Endothelial cell of umbilical vein (primary cell): Measurements from ENCODE around the gene RANBP17. TPM values are rescaled to one million over a fixed set of nuclear protein-coding genes. Genes with fewer than 3 reads are reported as not detected.

Experiments
- BruUV-seq: library from RNA; stranded (reverse); fragments of 400-500 nt; replicated peaks from 2 replicates; lab custom pipeline; 2021; lab: Mats Ljungman, UMichigan
- CTCF ChIA-PET: fragments of 300-600, 350-600 bp; sonication (Branson Sonifier 250); formaldehyde crosslinking; loops from one replicate; lab custom pipeline; 2021; ENCODE audit warnings: antibody characterized with exemption, inconsistent platforms; lab: Charles Lee
- POLR2A ChIA-PET: fragments of 300-600, 350-600 bp; sonication (Branson Sonifier 250); formaldehyde crosslinking; loops from one replicate; lab custom pipeline; 2021; ENCODE audit warnings: antibody characterized with exemption, inconsistent platforms; lab: Charles Lee
- DNase-seq: peaks from one replicate; pipeline ENCODE4 v3.0.0-alpha.2; 2011; ENCODE audit warnings: low read depth, low spot score
- FAIRE-seq: peaks from 2 replicates; lab custom pipeline; 2011; peaks lifted over from hg19 to GRCh38; lab: Jason Lieb, UNC
- H2AFZ ChIP-seq: 2 replicates; pipeline ENCODE4 v1.6.0; 2012; ENCODE audit warnings: low read depth, low read length, control low read depth, inconsistent platforms
- H3K27ac ChIP-seq: 2 replicates; pipeline ENCODE4 v1.5.1; 2011; ENCODE audit warnings: low read depth, mild to moderate bottlenecking, control low read depth, low read length, moderate library complexity; ENCODE audit not compliant: insufficient read depth
- H3K27me3 ChIP-seq, 2 experiments: 2 replicates each; pipeline versions ENCODE4 v1.6.0 to v1.6.1; 2011; ENCODE audit warnings: low read length in 2 of 2, mixed read lengths in 1 of 2; ENCODE audit not compliant: control insufficient read depth in 2 of 2, insufficient read depth in 2 of 2
- H3K36me3 ChIP-seq, 2 experiments: 2 replicates in 1 of 2; 3 replicates in 1 of 2; pipeline ENCODE4 v1.5.1; 2011; ENCODE audit warnings: low read length in 2 of 2, mild to moderate bottlenecking in 1 of 2, moderate library complexity in 1 of 2; ENCODE audit not compliant: control insufficient read depth in 2 of 2, insufficient read depth in 2 of 2; ENCODE audit errors: extremely low read depth in 1 of 2
- H3K4me1 ChIP-seq: 3 replicates; pipeline ENCODE4 v1.5.1; 2011; ENCODE audit warnings: mild to moderate bottlenecking, low read length; ENCODE audit not compliant: control insufficient read depth, insufficient read depth; ENCODE audit errors: extremely low read depth
- H3K4me2 ChIP-seq: 2 replicates; pipeline ENCODE4 v1.6.1; 2011; ENCODE audit warnings: low read length, control low read depth, mixed read lengths; ENCODE audit not compliant: insufficient read depth
- H3K4me3 ChIP-seq, 3 experiments: fragments of 200-600 bp in 1 of 3; sonication (generic), shearing (Covaris generic) in 1 of 3; replicated peaks in 1 of 3; 2 replicates each; pipeline ENCODE4 v1.5.1; 2011 to 2016; ENCODE audit warnings: control low read depth in 3 of 3, low read length in 3 of 3, mild to moderate bottlenecking in 2 of 3, inconsistent platforms in 1 of 3, low read depth in 1 of 3, moderate library complexity in 1 of 3; ENCODE audit not compliant: insufficient read depth in 1 of 3
- H3K79me2 ChIP-seq: 2 replicates; pipeline ENCODE4 v1.6.0; 2012; ENCODE audit warnings: low read length, inconsistent platforms; ENCODE audit not compliant: control insufficient read depth, insufficient read depth
- H3K9ac ChIP-seq: replicated peaks from 2 replicates; pipeline ENCODE3; 2011; ENCODE audit warnings: low read length, control low read depth; ENCODE audit not compliant: insufficient read depth; ENCODE audit errors: extremely low read depth
- H3K9me1 ChIP-seq: replicated peaks from 3 replicates; pipeline ENCODE4 v1.6.0; 2011; ENCODE audit warnings: mild to moderate bottlenecking, low read length; ENCODE audit not compliant: control insufficient read depth, insufficient read depth; ENCODE audit errors: extremely low read depth
- H3K9me3 ChIP-seq: replicated peaks from 2 replicates; pipeline ENCODE4 v1.5.1; 2012; ENCODE audit warnings: low read length, inconsistent platforms; ENCODE audit not compliant: control insufficient read depth, insufficient read depth
- H4K20me1 ChIP-seq: replicated peaks from 2 replicates; pipeline ENCODE3; 2011; ENCODE audit warnings: mild to moderate bottlenecking, low read length; ENCODE audit not compliant: control insufficient read depth, insufficient read depth; ENCODE audit errors: extremely low read depth
- EZH2 ChIP-seq: IDR thresholded peaks from 2 replicates; pipeline ENCODE4 v1.6.1; 2012; ENCODE audit warnings: borderline replicate concordance, low read depth, mild to moderate bottlenecking, moderate library complexity, low read length, inconsistent platforms; ENCODE audit not compliant: severe bottlenecking
- FOS ChIP-seq: IDR thresholded peaks from 2 replicates; pipeline ENCODE4 v1.6.1; 2011; ENCODE audit warnings: mild to moderate bottlenecking, low read length, moderate library complexity, borderline replicate concordance; ENCODE audit not compliant: insufficient read depth
- GATA2 ChIP-seq: IDR thresholded peaks from 2 replicates; pipeline ENCODE4 v1.7.0; 2011; ENCODE audit warnings: low read depth, mild to moderate bottlenecking, moderate library complexity, mixed read lengths, low read length; ENCODE audit not compliant: insufficient read length, insufficient read depth
- JUN ChIP-seq: IDR thresholded peaks from 2 replicates; pipeline ENCODE4 v1.6.1; 2011; ENCODE audit warnings: borderline replicate concordance, low read depth; ENCODE audit not compliant: insufficient read length, insufficient read depth
- MYC ChIP-seq: IDR thresholded peaks from one replicate; pipeline ENCODE4 v1.6.1; 2011; ENCODE audit warnings: mild to moderate bottlenecking, low read depth, low read length
- POLR2A ChIP-seq: IDR thresholded peaks from 2 replicates; pipeline ENCODE4 v1.6.1; 2012; ENCODE audit warnings: low read depth, mild to moderate bottlenecking, control low read depth, low read length
- POLR2AphosphoS5 ChIP-seq: IDR thresholded peaks from 2 replicates; pipeline ENCODE4 v1.6.1; 2012; ENCODE audit warnings: low read depth, mild to moderate bottlenecking, control low read depth, low read length, moderate library complexity; ENCODE audit not compliant: insufficient read depth
- dilution Hi-C: fragments of 300-500 bp; cut with MboI; formaldehyde crosslinking; loops from one replicate; pipeline ENCODE4 v1.15.0; 2019; ENCODE audit warnings: low sequenced_read_pairs; ENCODE audit not compliant: extremely low pct_ligation_motif_present
- intact Hi-C: fragments of 100-400 bp; cut with micrococcal nuclease; formaldehyde crosslinking; loops from one replicate; pipeline ENCODE4 v1.10.0; 2022
- polyA plus RNA-seq, 4 experiments: library from polyadenylated mRNA; depleted of rRNA in 3 of 4; stranded (reverse) in 3 of 4; unstranded in 1 of 4; fragments of >200 nt; gene quantifications; 2 replicates each; pipeline versions ENCODE4 v1.2.1 to v1.2.3, GENCODE V29; 2011 to 2012; ENCODE audit warnings: missing spikeins in 1 of 4
- total RNA-seq: library from RNA; stranded (reverse); gene quantifications from 2 replicates; pipeline ENCODE4 v1.2.3, GENCODE V29; 2021
- TF ChIP-seq, protein P1 (sequence below): IDR thresholded peaks from 2 replicates; pipeline ENCODE4 v1.6.1; 2011; ENCODE audit not compliant: insufficient read depth, insufficient read length
- TF ChIP-seq, protein P2 (sequence below), 2 donors: IDR thresholded peaks; 1 replicate in 1 of 2; 2 replicates in 1 of 2; pipeline ENCODE4 v1.5.1; 2011; ENCODE audit warnings: low read length in 2 of 2, mild to moderate bottlenecking in 2 of 2, moderate library complexity in 2 of 2, control low read depth in 1 of 2, inconsistent platforms in 1 of 2, low read depth in 1 of 2; ENCODE audit not compliant: insufficient read depth in 1 of 2; ENCODE audit errors: extremely low read depth in 1 of 2

Gene RANBP17
- total and polyA plus RNA-seq, 2 donors (not counting 3 experiments of a cell fraction or from before 2014, with no cell fraction given), result 5.6 to 13.6 TPM

DNA sequence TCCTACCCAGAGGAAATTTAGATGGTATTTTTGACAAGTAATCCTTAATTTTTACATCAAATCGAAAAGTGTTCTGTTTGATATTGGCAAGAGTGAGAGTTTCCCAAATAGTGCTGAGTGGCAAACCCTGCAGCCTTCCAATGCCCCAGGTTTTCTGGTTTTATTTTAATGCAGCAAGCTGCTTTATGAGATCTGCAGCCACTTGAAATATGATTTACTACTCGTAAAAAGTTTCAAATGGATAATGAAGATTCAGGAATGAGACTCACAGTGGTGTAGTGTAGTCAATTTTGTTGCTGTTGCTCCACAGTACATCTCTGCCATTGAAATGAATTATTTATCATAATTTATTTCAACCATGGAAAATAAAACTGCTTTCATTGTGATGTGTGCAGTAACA lies 423.6 kb downstream of the RANBP17 start:
- intact Hi-C loops (no loop called here), dilution Hi-C loops (no loop called here)
- TF ChIP-seq FOS (no peak), JUN (no peak), GATA2 (no peak), MYC (no peak), POLR2A (no peak), POLR2AphosphoS5 (no peak), EZH2 (no peak)
- TF ChIP-seq, protein P1, sequence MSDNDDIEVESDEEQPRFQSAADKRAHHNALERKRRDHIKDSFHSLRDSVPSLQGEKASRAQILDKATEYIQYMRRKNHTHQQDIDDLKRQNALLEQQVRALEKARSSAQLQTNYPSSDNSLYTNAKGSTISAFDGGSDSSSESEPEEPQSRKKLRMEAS, result no peak
- TF ChIP-seq, protein P2, sequence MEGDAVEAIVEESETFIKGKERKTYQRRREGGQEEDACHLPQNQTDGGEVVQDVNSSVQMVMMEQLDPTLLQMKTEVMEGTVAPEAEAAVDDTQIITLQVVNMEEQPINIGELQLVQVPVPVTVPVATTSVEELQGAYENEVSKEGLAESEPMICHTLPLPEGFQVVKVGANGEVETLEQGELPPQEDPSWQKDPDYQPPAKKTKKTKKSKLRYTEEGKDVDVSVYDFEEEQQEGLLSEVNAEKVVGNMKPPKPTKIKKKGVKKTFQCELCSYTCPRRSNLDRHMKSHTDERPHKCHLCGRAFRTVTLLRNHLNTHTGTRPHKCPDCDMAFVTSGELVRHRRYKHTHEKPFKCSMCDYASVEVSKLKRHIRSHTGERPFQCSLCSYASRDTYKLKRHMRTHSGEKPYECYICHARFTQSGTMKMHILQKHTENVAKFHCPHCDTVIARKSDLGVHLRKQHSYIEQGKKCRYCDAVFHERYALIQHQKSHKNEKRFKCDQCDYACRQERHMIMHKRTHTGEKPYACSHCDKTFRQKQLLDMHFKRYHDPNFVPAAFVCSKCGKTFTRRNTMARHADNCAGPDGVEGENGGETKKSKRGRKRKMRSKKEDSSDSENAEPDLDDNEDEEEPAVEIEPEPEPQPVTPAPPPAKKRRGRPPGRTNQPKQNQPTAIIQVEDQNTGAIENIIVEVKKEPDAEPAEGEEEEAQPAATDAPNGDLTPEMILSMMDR (IDR thresholded peaks at IDR 0.05; ENCODE audit: extremely low read depth in 1 of 2, insufficient read depth in 1 of 2, low read depth in 1 of 2, low read length in 2 of 2), result no peak
- ChIA-PET POLR2A (no interaction called here), CTCF (no interaction called here)
- H4K20me1 ChIP-seq, result no peaks in the 10 kb centered on the region
- FAIRE-seq, result no peak
- no peak overlapping the region for H3K4me3 ChIP-seq
- H3K4me1 ChIP-seq, result no peaks in the 10 kb centered on the region
- no peaks in the 10 kb centered on the region for H3K36me3 ChIP-seq
- H3K9ac ChIP-seq, result no peak overlapping the region
- DNase-seq, result no peak
- no TSS peak for BruUV-seq
- H3K9me1 ChIP-seq, result no peaks in the 10 kb centered on the region
- no peak overlapping the region for H3K4me2 ChIP-seq
- H3K27me3 ChIP-seq, result no peaks in the 10 kb centered on the region
- H2AFZ ChIP-seq, result no peak overlapping the region
- no peaks in the 10 kb centered on the region for H3K79me2 ChIP-seq
- no peaks in the 10 kb centered on the region for H3K9me3 ChIP-seq
- H3K27ac ChIP-seq, result no peak overlapping the region
